ENCODE measurements around the gene ELL. TPM values are rescaled to one million over a fixed set of nuclear protein-coding genes. Genes with fewer than 3 reads are reported as not detected.

The ELL gene
- total RNA-seq, 1 donor from 2014 or later = 30.5 TPM

DNA sequence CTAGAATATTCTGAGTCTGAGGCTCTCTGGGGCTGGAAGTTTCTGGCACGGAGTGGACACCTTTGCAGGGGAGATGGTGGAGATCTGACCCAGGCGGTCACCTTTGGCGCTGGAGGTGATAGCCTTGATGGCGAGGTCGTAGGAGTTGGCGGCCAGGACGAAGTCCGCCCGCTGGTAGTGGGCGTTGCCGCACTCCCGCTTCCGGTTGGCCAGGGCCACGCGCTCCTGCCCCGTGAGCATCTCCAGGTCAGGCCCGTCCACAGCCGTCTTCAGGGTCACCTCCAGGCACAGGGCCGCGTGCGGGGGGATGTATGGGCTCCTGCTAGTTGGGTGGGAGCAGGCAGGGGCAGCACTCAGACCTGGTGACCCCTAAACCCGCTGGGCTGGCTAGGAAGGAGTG lies 16.2 kb upstream of the ELL start:
- DNase-seq (ENCODE audit: low spot score in 2 of 2) = no peak
- Histone ChIP-seq H3K4me3 (no peak overlapping the region), H3K27me3 (no peaks in the 10 kb centered on the region), H3K4me1 (peaks cover 4 to 6% of the 10 kb centered on the region in 2 donors), H3K36me3 (peaks cover 60 to 78% of the 10 kb centered on the region in 2 donors), H3K9me3 (no peaks in the 10 kb centered on the region), H3K27ac (no peak overlapping the region)
- TF ChIP-seq CTCF (IDR thresholded peaks at IDR 0.05) = no peak
- intact Hi-C loops (cut with DNase I) = no loop called here

DNA sequence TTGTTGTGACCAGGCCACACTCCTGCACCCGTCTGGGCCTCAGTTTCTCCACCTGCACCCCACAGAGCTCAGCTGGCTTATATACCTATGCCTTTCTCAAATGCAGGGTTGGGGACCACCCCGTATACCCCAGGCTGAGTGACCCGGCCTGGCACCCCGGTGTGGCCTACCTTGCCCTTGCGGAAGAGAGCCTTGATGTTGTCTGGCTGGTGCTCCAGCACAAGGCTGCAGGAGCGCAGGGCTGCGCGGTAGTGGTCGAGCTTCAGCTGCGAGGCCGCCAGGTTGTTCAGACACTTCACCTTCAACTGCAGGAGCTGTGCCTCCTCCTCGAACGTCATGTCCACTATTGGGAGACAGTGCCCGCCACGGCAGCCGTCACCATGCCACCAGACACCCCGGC lies 15.6 kb upstream of the ELL start:
- no peaks in the 10 kb centered on the region for H3K27me3 ChIP-seq
- peaks cover 3 to 6% of the 10 kb centered on the region in 2 donors for H3K4me1 ChIP-seq
- no peak overlapping the region for H3K27ac ChIP-seq
- H3K4me3 ChIP-seq = no peak overlapping the region
- DNase-seq (ENCODE audit: low spot score in 2 of 2) = no peak
- H3K9me3 ChIP-seq = no peaks in the 10 kb centered on the region
- TF ChIP-seq CTCF (IDR thresholded peaks at IDR 0.05) = no peak
- peaks cover 67 to 85% of the 10 kb centered on the region in 2 donors for H3K36me3 ChIP-seq
- intact Hi-C loops (cut with DNase I) = no loop called here

DNA sequence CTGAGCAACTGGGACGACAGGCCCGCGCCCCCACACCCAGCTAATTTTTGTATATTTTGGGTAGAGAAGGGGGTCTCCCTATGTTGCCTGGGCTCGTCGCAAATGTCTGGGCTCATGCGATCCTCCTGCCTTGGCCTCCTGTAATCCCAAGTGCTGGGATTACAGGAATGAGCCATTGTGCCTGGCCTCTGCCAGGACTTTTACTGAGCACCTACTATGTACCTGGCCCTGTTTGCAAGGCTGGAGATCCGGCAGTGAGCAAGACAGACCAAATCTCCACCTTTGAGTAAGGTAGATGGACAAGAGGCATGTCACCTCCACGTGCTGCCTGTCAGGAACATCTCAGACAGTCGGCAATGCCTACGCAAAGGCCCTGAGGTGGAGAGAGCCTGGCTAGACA lies 14.6 kb upstream of the ELL start:
- H3K4me1 ChIP-seq = no peaks in the 10 kb centered on the region
- peaks cover 73 to 92% of the 10 kb centered on the region in 2 donors for H3K36me3 ChIP-seq
- TF ChIP-seq CTCF (IDR thresholded peaks at IDR 0.05) = no peak
- no peak overlapping the region for H3K4me3 ChIP-seq
- intact Hi-C loops (cut with DNase I) = no loop called here
- no peak overlapping the region for H3K27ac ChIP-seq
- H3K27me3 ChIP-seq = no peaks in the 10 kb centered on the region
- no peaks in the 10 kb centered on the region for H3K9me3 ChIP-seq
- DNase-seq (ENCODE audit: low spot score in 2 of 2) = no peak

DNA sequence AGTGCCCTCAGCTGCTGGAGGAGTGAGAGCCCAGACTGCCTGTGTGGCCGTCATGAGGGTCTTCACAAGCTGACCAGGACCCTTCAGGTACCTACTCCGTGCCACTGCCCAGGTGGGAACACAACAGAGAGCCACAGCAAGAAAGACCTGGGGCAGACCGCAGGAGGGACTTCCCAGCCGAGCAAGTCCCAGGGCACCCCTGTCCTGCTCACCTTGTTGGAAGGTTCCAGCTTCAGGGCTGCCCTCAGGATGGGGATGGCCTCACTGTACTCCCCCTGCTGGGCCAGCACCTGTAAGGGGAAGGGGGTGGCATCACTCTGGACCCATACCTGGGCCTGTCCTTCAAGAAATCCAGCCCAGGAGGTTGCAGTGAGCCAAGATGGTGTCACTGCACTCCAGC lies 11.2 kb upstream of the ELL start:
- no peak overlapping the region for H3K27ac ChIP-seq
- no peak for DNase-seq (ENCODE audit: low spot score in 2 of 2)
- peaks cover 52 to 69% of the 10 kb centered on the region in 2 donors for H3K36me3 ChIP-seq
- H3K4me3 ChIP-seq = no peak overlapping the region
- intact Hi-C loops (cut with DNase I) = no loop called here
- no peaks in the 10 kb centered on the region for H3K27me3 ChIP-seq
- no peak for TF ChIP-seq CTCF (IDR thresholded peaks at IDR 0.05)
- no peaks in the 10 kb centered on the region for H3K4me1 ChIP-seq
- H3K9me3 ChIP-seq = no peaks in the 10 kb centered on the region

DNA sequence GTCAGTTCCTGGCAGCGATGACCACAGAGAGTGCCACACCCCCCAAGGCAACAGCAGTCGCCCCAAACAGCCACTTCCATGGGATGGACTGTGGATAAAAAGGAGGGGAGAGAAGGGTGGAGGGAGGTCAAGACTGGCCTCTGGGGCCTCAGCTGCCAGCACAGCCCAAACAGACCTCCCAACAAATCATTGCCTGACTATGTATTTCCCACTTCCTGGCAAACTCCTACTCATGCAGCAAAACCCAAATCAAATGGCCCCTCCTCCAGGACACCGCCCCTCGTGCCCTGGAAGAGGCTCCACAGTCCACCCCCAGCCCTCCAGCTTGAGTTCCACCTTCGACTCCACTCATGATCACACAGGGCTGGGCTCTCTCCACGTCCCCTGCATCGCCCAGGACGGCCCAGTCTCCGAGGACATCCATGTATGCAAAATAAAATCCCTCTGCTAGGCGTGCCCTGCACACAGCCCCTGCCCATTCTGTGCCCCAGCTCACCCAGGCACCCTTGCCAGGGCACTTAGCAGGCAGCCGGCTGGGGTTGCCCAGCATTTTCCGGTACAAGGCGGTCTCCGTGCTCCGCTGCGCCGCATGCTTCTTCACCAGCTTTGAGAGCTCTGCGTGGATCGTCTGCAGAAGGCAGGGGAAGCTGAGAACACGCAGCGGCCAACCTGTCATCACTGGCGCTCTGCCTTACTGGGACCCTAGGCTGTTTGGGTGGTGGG lies 10.5 kb upstream of the ELL start:
- no peak overlapping the region for H3K27ac ChIP-seq
- no peak for TF ChIP-seq CTCF (IDR thresholded peaks at IDR 0.05)
- H3K27me3 ChIP-seq = no peaks in the 10 kb centered on the region
- H3K4me1 ChIP-seq = no peaks in the 10 kb centered on the region
- intact Hi-C loops (cut with DNase I) = no loop called here
- H3K9me3 ChIP-seq = no peaks in the 10 kb centered on the region
- no peak overlapping the region for H3K4me3 ChIP-seq
- no peak for DNase-seq (ENCODE audit: low spot score in 2 of 2)
- peaks cover 46 to 62% of the 10 kb centered on the region in 2 donors for H3K36me3 ChIP-seq
